ENCODE results near the gene MAMSTR.

MAMSTR gene

GRCh38 chr19:48745208-48745995 lies 25.9 kb upstream of the MAMSTR start:
- DNase-seq: peak; percentile 57 to 77

- DNase-seq: no peak
Observed at GRCh38 chr19:48742096-48742495, 22.6 kb upstream of the MAMSTR start.

GRCh38 chr19:48741129-48741999 lies 21.8 kb upstream of the MAMSTR start:
- peak; percentile 11 to 43 for DNase-seq

GRCh38 chr19:48740164-48740972 lies 20.8 kb upstream of the MAMSTR start, which contains the start of gene RASIP1:
Gene RASIP1, minus strand, starts transcription at chr19:48740610. Its CDS starts 328 bp downstream, at chr19:48740282.
- DNase-seq: no peak

GRCh38 chr19:48739404-48740163 lies 20.1 kb upstream of the MAMSTR start:
- no peak for DNase-seq

- peak; percentile 91 to 95 for DNase-seq
Observed at GRCh38 chr19:48738557-48739403, 19.3 kb upstream of the MAMSTR start.

GRCh38 chr19:48737360-48737998 lies 18.0 kb upstream of the MAMSTR start:
- peak in 1 of 2 donors; percentile 25 for DNase-seq

- DNase-seq: no peak
Observed at GRCh38 chr19:48735031-48735615, 15.6 kb upstream of the MAMSTR start.

GRCh38 chr19:48734625-48735024 lies 15.1 kb upstream of the MAMSTR start:
- no peak for DNase-seq

GRCh38 chr19:48731452-48731851 lies 11.9 kb upstream of the MAMSTR start:
- DNase-seq: no peak

- DNase-seq: no peak
Observed at GRCh38 chr19:48728911-48729664, 9.6 kb upstream of the MAMSTR start.

- DNase-seq: peak; percentile 65 to 74
Observed at GRCh38 chr19:48726556-48726955, 7.0 kb upstream of the MAMSTR start.

GRCh38 chr19:48724796-48725753 lies 5.5 kb upstream of the MAMSTR start:
- peak; percentile 58 to 75 for DNase-seq

- DNase-seq: no peak
Observed at GRCh38 chr19:48722196-48722708, 2.7 kb upstream of the MAMSTR start.

- DNase-seq: peak; percentile 95
Observed at GRCh38 chr19:48720613-48721296, 1.2 kb upstream of the MAMSTR start.

- DNase-seq: no peak
Observed at GRCh38 chr19:48720251-48720612, 707 bp upstream of the MAMSTR start.

GRCh38 chr19:48718711-48719231 lies 754 bp downstream of the MAMSTR start:
- no peak for DNase-seq

All from CD4-positive, alpha-beta T cell treated with Interferon alpha-2 for 1 hour (primary cell).